Endothelial cell of umbilical vein (primary cell): ENCODE results near the gene KCNN1. TPM values are rescaled to one million over a fixed set of nuclear protein-coding genes. Genes with fewer than 3 reads are reported as not detected.

Experiments used
- BruUV-seq: library from RNA; stranded (reverse); fragments of 400-500 nt; replicated peaks from 2 replicates; lab custom pipeline; 2021; lab: Mats Ljungman, UMichigan
- CTCF ChIA-PET: fragments of 300-600, 350-600 bp; sonication (Branson Sonifier 250); formaldehyde crosslinking; loops from one replicate; lab custom pipeline; 2021; ENCODE audit warnings: antibody characterized with exemption, inconsistent platforms; lab: Charles Lee
- POLR2A ChIA-PET: fragments of 300-600, 350-600 bp; sonication (Branson Sonifier 250); formaldehyde crosslinking; loops from one replicate; lab custom pipeline; 2021; ENCODE audit warnings: antibody characterized with exemption, inconsistent platforms; lab: Charles Lee
- DNase-seq: peaks from one replicate; pipeline ENCODE4 v3.0.0-alpha.2; 2011; ENCODE audit warnings: low read depth, low spot score
- FAIRE-seq: peaks from 2 replicates; lab custom pipeline; 2011; peaks lifted over from hg19 to GRCh38; lab: Jason Lieb, UNC
- H2AFZ ChIP-seq: 2 replicates; pipeline ENCODE4 v1.6.0; 2012; ENCODE audit warnings: low read depth, low read length, control low read depth, inconsistent platforms
- H3K27ac ChIP-seq: 2 replicates; pipeline ENCODE4 v1.5.1; 2011; ENCODE audit warnings: low read depth, mild to moderate bottlenecking, control low read depth, low read length, moderate library complexity; ENCODE audit not compliant: insufficient read depth
- H3K27me3 ChIP-seq, 2 experiments: 2 replicates each; pipeline versions ENCODE4 v1.6.0 to v1.6.1; 2011; ENCODE audit warnings: low read length in 2 of 2, mixed read lengths in 1 of 2; ENCODE audit not compliant: control insufficient read depth in 2 of 2, insufficient read depth in 2 of 2
- H3K36me3 ChIP-seq, 2 experiments: 2 replicates in 1 of 2; 3 replicates in 1 of 2; pipeline ENCODE4 v1.5.1; 2011; ENCODE audit warnings: low read length in 2 of 2, mild to moderate bottlenecking in 1 of 2, moderate library complexity in 1 of 2; ENCODE audit not compliant: control insufficient read depth in 2 of 2, insufficient read depth in 2 of 2; ENCODE audit errors: extremely low read depth in 1 of 2
- H3K4me1 ChIP-seq: 3 replicates; pipeline ENCODE4 v1.5.1; 2011; ENCODE audit warnings: mild to moderate bottlenecking, low read length; ENCODE audit not compliant: control insufficient read depth, insufficient read depth; ENCODE audit errors: extremely low read depth
- H3K4me2 ChIP-seq: 2 replicates; pipeline ENCODE4 v1.6.1; 2011; ENCODE audit warnings: low read length, control low read depth, mixed read lengths; ENCODE audit not compliant: insufficient read depth
- H3K4me3 ChIP-seq, 3 experiments: fragments of 200-600 bp in 1 of 3; sonication (generic), shearing (Covaris generic) in 1 of 3; replicated peaks in 1 of 3; 2 replicates each; pipeline ENCODE4 v1.5.1; 2011 to 2016; ENCODE audit warnings: control low read depth in 3 of 3, low read length in 3 of 3, mild to moderate bottlenecking in 2 of 3, inconsistent platforms in 1 of 3, low read depth in 1 of 3, moderate library complexity in 1 of 3; ENCODE audit not compliant: insufficient read depth in 1 of 3
- H3K79me2 ChIP-seq: 2 replicates; pipeline ENCODE4 v1.6.0; 2012; ENCODE audit warnings: low read length, inconsistent platforms; ENCODE audit not compliant: control insufficient read depth, insufficient read depth
- H3K9ac ChIP-seq: replicated peaks from 2 replicates; pipeline ENCODE3; 2011; ENCODE audit warnings: low read length, control low read depth; ENCODE audit not compliant: insufficient read depth; ENCODE audit errors: extremely low read depth
- H3K9me1 ChIP-seq: replicated peaks from 3 replicates; pipeline ENCODE4 v1.6.0; 2011; ENCODE audit warnings: mild to moderate bottlenecking, low read length; ENCODE audit not compliant: control insufficient read depth, insufficient read depth; ENCODE audit errors: extremely low read depth
- H3K9me3 ChIP-seq: replicated peaks from 2 replicates; pipeline ENCODE4 v1.5.1; 2012; ENCODE audit warnings: low read length, inconsistent platforms; ENCODE audit not compliant: control insufficient read depth, insufficient read depth
- H4K20me1 ChIP-seq: replicated peaks from 2 replicates; pipeline ENCODE3; 2011; ENCODE audit warnings: mild to moderate bottlenecking, low read length; ENCODE audit not compliant: control insufficient read depth, insufficient read depth; ENCODE audit errors: extremely low read depth
- EZH2 ChIP-seq: IDR thresholded peaks from 2 replicates; pipeline ENCODE4 v1.6.1; 2012; ENCODE audit warnings: borderline replicate concordance, low read depth, mild to moderate bottlenecking, moderate library complexity, low read length, inconsistent platforms; ENCODE audit not compliant: severe bottlenecking
- FOS ChIP-seq: IDR thresholded peaks from 2 replicates; pipeline ENCODE4 v1.6.1; 2011; ENCODE audit warnings: mild to moderate bottlenecking, low read length, moderate library complexity, borderline replicate concordance; ENCODE audit not compliant: insufficient read depth
- GATA2 ChIP-seq: IDR thresholded peaks from 2 replicates; pipeline ENCODE4 v1.7.0; 2011; ENCODE audit warnings: low read depth, mild to moderate bottlenecking, moderate library complexity, mixed read lengths, low read length; ENCODE audit not compliant: insufficient read length, insufficient read depth
- JUN ChIP-seq: IDR thresholded peaks from 2 replicates; pipeline ENCODE4 v1.6.1; 2011; ENCODE audit warnings: borderline replicate concordance, low read depth; ENCODE audit not compliant: insufficient read length, insufficient read depth
- MYC ChIP-seq: IDR thresholded peaks from one replicate; pipeline ENCODE4 v1.6.1; 2011; ENCODE audit warnings: mild to moderate bottlenecking, low read depth, low read length
- POLR2A ChIP-seq: IDR thresholded peaks from 2 replicates; pipeline ENCODE4 v1.6.1; 2012; ENCODE audit warnings: low read depth, mild to moderate bottlenecking, control low read depth, low read length
- POLR2AphosphoS5 ChIP-seq: IDR thresholded peaks from 2 replicates; pipeline ENCODE4 v1.6.1; 2012; ENCODE audit warnings: low read depth, mild to moderate bottlenecking, control low read depth, low read length, moderate library complexity; ENCODE audit not compliant: insufficient read depth
- dilution Hi-C: fragments of 300-500 bp; cut with MboI; formaldehyde crosslinking; loops from one replicate; pipeline ENCODE4 v1.15.0; 2019; ENCODE audit warnings: low sequenced_read_pairs; ENCODE audit not compliant: extremely low pct_ligation_motif_present
- intact Hi-C: fragments of 100-400 bp; cut with micrococcal nuclease; formaldehyde crosslinking; loops from one replicate; pipeline ENCODE4 v1.10.0; 2022
- polyA plus RNA-seq, 4 experiments: library from polyadenylated mRNA; depleted of rRNA in 3 of 4; stranded (reverse) in 3 of 4; unstranded in 1 of 4; fragments of >200 nt; gene quantifications; 2 replicates each; pipeline versions ENCODE4 v1.2.1 to v1.2.3, GENCODE V29; 2011 to 2012; ENCODE audit warnings: missing spikeins in 1 of 4
- total RNA-seq: library from RNA; stranded (reverse); gene quantifications from 2 replicates; pipeline ENCODE4 v1.2.3, GENCODE V29; 2021
- TF ChIP-seq, protein P1 (sequence below): IDR thresholded peaks from 2 replicates; pipeline ENCODE4 v1.6.1; 2011; ENCODE audit not compliant: insufficient read depth, insufficient read length
- TF ChIP-seq, protein P2 (sequence below), 2 donors: IDR thresholded peaks; 1 replicate in 1 of 2; 2 replicates in 1 of 2; pipeline ENCODE4 v1.5.1; 2011; ENCODE audit warnings: low read length in 2 of 2, mild to moderate bottlenecking in 2 of 2, moderate library complexity in 2 of 2, control low read depth in 1 of 2, inconsistent platforms in 1 of 2, low read depth in 1 of 2; ENCODE audit not compliant: insufficient read depth in 1 of 2; ENCODE audit errors: extremely low read depth in 1 of 2

KCNN1 gene
- total and polyA plus RNA-seq, 2 donors (not counting 3 experiments of a cell fraction or from before 2014, with no cell fraction given), result 0.18 to 0.80 TPM

DNA sequence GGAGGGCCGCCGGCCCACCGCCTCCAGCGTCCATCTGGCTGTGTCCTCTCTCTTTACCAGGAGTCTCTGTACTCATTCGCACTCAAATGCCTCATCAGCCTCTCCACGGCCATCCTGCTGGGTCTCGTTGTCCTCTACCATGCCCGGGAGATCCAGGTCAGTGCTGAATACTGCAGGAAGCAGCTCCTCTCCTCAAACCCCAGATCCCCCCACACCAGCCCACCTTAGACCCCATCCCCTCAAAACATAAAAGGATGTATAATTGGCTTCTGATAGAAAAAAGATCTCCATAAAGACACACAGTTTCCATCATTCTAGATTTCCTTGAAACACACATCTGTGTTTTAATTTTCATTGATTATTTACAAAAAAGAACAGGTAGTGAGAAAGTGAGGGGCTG lies 8.1 kb downstream of the KCNN1 start:
- Histone ChIP-seq H3K4me1 (no peaks in the 10 kb centered on the region), H3K4me3 (no peak overlapping the region), H3K9ac (no peak overlapping the region), H3K36me3 (no peaks in the 10 kb centered on the region), H2AFZ (no peak overlapping the region), H3K9me1 (no peaks in the 10 kb centered on the region), H3K79me2 (no peaks in the 10 kb centered on the region), H3K27ac (no peak overlapping the region), H3K9me3 (no peaks in the 10 kb centered on the region), H4K20me1 (no peaks in the 10 kb centered on the region), H3K27me3 (no peaks in the 10 kb centered on the region), H3K4me2 (no peak overlapping the region)
- no peak for DNase-seq
- BruUV-seq, result no TSS peak
- dilution Hi-C loops, result no loop called here
- TF ChIP-seq FOS (no peak), JUN (no peak), GATA2 (no peak), POLR2AphosphoS5 (no peak), EZH2 (no peak), POLR2A (no peak), MYC (no peak)
- TF ChIP-seq, protein P1, sequence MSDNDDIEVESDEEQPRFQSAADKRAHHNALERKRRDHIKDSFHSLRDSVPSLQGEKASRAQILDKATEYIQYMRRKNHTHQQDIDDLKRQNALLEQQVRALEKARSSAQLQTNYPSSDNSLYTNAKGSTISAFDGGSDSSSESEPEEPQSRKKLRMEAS, result no peak
- TF ChIP-seq, protein P2, sequence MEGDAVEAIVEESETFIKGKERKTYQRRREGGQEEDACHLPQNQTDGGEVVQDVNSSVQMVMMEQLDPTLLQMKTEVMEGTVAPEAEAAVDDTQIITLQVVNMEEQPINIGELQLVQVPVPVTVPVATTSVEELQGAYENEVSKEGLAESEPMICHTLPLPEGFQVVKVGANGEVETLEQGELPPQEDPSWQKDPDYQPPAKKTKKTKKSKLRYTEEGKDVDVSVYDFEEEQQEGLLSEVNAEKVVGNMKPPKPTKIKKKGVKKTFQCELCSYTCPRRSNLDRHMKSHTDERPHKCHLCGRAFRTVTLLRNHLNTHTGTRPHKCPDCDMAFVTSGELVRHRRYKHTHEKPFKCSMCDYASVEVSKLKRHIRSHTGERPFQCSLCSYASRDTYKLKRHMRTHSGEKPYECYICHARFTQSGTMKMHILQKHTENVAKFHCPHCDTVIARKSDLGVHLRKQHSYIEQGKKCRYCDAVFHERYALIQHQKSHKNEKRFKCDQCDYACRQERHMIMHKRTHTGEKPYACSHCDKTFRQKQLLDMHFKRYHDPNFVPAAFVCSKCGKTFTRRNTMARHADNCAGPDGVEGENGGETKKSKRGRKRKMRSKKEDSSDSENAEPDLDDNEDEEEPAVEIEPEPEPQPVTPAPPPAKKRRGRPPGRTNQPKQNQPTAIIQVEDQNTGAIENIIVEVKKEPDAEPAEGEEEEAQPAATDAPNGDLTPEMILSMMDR (IDR thresholded peaks at IDR 0.05; ENCODE audit: extremely low read depth in 1 of 2, insufficient read depth in 1 of 2, low read depth in 1 of 2, low read length in 2 of 2), result no peak
- no peak for FAIRE-seq
- ChIA-PET CTCF (interaction anchor here (0.6 to 1.0 kb wide), 3 partner anchors 22 to 169 kb away, joined by 3 to 4 read pairs (median 3); no protein-coding TSS in a partner anchor), POLR2A (no interaction called here)
- intact Hi-C loops, result no loop called here
